Kidney tubule cell (primary cell): ENCODE data around the gene FN1.

ENCODE experiments used
- DNase-seq: peaks from one replicate; pipeline ENCODE4 v3.0.0-alpha.2; 2018; ENCODE audit warnings: low spot score

FN1 gene

DNA sequence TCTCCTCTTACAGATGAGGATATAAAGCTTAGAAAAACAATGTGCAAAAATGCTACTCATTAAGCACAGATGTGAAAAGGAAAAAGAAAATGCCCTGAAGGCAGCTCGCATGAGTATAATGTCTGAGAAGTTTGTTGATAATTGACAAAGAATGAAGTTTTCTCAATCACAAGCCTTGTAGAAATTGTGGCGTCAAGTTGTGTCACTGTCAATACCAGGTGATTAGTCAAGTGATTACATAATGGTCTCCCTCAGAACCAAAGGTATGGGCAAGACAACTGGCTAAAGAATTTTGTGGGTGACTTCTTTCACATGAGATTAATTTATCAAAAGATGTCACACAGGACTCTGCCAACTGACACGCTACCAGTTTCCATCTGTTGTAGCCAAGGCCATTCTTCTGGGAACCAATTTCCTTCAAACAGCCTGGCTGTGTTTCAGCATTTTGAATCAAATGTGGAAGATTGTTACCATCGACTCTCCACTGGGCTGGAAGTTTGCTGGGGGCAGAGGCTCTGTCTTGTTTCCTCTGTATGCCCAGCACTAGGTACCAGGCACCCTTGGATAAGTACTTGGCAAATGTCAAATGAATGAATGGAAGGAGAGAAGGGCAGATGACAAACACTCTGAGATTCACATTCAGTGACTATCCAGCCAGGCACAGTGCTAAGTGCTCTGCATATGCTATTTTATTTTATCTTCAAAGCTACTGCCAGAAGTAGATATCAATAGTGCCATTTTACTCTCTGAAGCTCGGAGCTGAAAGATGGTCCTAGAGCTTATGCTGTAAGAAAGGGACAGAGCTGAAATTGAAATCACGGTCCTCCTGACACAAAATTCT is 5.9 kb upstream of the FN1 start:
- peak; percentile 86 for DNase-seq

DNA sequence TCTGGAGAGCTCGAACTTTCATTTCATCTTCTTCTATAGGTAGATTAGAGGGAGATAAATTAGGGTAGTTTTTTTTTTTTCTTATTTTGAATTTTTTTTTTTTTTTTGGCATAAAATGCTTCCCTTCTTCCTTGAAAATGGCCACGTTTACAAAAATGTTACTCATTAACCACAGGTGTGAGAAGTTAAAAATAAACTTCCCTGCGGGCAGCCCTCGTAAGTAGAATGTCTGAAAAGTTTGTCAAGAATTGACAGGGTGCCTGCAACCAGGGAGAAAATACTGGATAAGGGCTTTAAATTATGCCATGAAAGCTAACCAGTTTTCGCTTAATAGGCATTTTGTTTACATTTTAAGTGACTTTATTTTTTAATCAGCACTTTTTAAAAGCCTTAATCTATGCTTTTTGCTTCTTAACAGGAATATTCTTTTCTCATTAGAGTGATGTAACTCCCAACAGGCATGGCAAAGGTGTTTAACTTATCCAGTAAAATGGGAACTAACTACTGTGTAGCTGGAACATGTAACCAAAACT is 4.2 kb upstream of the FN1 start:
- DNase-seq, result peak; percentile 74

DNA sequence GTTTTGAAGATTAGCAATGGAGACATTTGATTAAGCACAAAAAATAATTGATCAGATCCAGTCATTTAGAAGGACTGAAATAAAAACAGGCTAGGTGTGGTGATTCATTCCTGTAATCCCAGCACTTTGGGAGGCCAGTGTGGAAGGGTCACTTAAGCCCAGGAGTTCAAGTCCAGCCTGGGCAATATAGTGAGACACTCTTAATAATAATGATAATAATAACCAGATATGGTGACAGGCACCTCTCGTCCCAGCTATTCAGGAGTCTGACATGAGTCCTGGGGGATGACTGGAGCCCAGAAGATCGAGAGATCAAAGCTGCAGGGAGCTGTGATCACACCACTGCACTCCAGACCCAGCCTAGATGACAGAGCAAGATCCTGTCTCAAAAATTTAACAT is 3.5 kb upstream of the FN1 start:
- DNase-seq, result no peak

DNA sequence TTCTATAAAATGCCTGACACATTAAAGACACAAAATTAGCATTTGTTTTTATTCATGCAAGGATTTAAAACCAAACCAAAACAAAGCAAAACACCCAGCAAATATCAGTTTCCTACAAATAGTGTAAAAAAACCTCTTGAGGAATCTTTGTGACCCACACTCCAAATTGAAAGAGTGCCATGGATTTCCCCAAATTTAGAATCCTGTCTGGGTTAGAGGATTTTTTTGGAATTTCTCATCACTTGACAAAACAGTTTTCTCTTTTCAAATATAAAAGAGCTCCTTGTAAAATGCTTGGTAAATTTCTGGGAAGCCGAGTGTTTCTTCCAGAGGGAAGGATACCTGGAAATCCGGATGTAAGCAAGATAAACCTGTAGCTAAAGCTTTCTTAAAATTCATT is 1.7 kb upstream of the FN1 start:
- DNase-seq, result no peak

DNA sequence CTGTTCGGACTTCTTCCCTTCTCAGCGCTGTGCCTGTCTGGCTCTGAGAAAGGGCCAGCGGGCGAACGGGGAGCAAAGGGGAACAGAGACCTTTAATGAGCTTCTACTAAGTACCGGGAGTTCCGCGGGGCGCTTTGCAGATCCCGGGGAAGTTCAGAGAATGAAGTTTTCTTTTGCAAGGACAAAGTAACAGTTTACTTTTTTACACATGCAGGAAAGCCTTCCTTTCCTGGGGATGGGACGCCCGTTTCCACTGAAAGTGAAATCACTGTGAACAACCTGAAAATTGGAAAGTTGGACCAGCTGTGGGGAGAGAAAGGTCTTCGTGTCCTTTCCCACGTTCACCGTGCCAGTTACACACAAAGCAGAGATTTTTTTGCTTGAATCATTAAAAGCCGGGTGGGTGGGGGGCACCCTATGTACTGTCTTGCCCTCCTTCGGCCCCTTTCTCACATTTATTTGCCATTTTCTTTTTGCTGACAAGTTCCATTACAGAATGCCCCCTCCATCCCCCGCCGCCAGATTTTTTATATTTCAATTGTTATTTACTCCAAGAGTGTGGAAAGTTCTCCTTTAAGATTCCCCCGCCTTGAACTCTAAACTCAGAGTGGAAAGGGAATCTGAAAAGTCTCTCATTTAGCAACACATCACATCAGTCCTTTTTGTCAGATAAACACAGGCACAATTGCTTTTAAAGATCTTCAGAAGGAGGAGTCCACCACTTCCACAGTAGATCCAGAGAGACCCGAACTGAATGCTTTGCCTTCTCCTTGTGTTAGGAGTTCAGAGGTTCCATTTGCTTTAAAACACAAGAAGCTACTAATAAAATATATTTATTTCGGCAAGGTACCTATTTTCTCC is 1.1 kb upstream of the FN1 start:
- no peak for DNase-seq

DNA sequence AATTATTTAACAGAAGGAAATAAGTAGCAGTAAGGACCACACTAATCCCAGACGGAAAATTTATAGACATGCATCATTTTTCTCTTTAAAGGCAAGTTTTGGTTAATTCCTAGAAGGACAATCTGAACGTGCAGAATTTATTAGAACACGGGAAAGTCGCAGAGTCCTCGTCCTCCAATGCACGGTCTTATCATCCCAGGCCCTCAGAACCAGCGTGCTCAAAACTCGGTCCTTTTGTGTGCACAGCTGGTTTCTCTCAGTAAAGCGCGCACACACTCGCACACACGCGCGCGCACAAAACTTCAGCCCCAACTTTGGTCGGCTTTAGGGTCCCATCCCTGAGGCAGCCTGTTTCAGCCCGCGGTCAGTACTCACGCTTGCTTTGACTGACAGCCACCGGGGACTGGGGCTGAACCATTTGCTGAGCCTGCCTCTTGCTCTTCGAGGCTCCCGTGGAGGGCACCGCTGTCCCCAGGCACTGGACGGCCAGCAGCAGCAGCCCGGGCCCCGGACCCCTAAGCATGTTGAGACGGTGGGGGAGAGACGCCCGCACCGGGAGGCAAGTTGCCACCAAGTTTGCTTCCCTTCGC is 493 bp downstream of the FN1 start:
- no peak for DNase-seq

DNA sequence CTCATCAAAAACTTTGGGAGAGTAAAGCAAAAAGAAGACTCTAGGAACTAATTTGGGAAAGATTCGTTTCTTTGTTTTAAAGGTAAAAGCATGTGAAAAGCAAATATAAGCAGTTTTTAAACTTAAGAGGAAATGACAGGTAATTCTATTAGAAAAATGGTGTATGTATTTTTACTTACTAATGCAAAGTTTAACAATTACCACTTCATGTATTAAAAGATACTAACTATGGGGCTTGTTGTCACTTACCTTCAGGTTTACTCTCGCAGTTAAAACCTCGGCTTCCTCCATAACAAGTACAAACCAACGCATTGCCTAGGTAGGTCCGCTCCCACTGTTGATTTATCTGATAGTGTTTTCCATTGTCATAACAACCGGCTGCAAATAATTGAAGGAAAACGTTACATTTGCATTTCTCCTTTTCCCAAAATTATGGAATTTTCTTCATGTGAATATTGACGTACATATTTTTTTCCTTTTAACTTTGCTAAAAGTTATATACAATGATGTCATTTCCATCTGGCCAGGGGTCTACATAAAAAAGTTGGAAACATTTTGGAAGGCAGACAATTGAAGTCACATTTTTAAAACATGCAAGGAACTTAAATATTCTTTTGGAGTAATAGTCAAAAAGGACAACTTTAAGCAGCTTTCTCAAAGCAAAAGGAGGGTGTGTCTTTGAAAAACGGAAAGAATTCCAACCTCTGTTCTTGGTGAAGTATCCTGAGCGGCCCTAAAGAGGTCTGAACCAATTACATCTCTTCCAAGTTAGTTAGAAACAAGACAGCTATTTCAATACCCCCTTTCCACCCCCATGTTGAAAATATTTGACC is 1.2 kb downstream of the FN1 start:
- peak; percentile 21 for DNase-seq

DNA sequence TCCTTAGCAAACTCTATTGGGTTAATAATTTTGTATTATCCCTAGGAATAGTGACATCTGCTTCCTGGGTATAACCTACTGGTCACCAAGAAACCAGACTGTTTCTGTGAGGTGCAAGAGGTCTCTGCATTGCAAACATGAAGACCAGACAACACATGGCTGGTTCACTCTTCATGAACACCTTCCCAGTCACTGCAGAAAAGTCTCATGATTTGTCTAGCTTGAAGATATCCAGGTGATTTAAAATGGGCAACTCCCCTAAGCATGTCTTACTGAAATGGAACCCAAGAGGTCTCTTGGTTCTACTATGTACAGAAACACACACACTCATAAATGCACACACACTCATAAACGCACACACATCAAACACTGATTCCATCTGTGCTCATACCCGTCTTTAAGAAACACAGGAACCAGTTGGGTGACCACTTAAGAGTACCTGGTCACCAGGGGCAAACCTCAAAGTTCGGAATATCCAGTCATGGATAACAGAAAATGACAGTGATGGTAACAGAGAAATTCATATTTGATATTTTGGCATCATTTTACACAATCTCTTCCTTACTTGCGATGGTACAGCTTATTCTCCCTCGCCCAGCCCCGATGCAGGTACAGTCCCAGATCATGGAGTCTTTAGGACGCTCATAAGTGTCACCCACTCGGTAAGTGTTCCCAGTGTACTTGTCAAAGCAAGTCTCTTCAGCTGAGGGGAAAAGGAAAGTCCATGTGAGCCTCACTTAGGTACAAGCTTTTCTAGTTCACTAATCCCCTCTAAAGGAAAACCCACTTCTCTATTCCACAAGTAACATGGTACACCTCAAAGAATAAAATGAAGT is 2.9 kb downstream of the FN1 start:
- DNase-seq, result peak; percentile 23

GRCh38 chr2:215431778-215432758 is 3.8 kb downstream of the FN1 start:
- DNase-seq, result peak; percentile 28

- no peak for DNase-seq
These were observed 4.6 kb downstream of the FN1 start for GRCh38 chr2:215431290-215431689.

- DNase-seq, result peak; percentile 33
These were observed 5.2 kb downstream of the FN1 start for GRCh38 chr2:215430528-215431187.

GRCh38 chr2:215429424-215429823 is 6.4 kb downstream of the FN1 start:
- DNase-seq, result no peak

DNA sequence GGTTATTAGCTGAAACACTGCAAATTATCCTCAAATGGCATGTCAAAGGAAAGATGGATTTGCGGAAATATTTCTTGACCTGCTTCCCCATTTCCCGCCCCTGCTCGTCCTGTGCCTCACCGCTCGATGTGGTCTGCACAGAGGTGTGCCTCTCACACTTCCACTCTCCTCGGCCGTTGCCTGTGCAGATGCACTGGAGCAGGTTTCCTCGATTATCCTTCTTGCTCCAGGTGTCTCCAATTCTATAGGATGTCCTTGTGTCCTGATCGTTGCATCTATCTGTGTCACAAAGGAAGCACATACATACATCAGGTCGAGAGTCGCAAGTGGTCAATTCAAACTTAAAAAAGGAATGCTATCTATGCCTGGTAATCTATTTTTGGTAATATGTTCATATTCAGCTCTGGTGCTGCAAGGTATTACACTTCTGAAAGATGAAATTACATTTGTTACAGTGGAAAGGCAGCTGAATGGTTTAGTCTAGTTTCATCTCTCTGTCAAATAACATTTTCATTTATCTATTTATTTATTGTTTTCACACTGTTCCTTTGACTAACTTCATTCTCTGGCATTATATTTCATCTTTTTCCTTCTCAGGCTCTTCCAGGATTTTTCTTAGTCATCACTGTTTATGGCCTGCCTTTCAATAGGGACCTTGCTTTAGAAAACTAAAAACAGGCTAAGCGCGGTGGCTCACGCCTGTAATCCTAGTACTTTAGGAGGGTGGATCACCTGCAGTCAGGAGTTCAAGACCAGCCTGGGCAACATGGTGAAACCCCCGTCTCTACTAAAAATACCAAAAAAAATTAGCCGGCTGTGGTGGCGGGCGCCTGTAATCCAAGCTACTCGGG is 7.6 kb downstream of the FN1 start:
- DNase-seq, result no peak

DNA sequence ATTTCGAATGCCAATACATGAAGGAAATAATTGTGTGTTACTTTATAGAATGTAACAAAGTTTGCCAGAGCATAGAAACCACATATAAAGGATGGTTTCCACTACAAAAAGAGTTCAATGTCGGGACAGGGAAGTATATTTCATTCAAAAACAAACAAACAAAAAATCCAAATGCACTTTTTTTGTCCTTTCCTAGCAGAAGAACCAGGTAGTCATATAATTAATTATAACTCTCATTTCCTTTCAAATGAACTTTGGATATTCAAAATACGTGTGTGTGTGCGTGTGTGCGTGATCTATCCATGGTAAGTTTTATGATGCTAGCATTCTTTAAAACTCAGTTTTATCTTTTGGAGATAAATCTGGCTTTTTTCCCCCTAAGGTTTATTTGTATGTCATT is 8.3 kb downstream of the FN1 start:
- DNase-seq, result no peak

- no peak for DNase-seq
These were observed 10.7 kb downstream of the FN1 start for GRCh38 chr2:215425021-215425782.

- no peak for DNase-seq
These were observed 11.8 kb downstream of the FN1 start for GRCh38 chr2:215423928-215424540.

DNA sequence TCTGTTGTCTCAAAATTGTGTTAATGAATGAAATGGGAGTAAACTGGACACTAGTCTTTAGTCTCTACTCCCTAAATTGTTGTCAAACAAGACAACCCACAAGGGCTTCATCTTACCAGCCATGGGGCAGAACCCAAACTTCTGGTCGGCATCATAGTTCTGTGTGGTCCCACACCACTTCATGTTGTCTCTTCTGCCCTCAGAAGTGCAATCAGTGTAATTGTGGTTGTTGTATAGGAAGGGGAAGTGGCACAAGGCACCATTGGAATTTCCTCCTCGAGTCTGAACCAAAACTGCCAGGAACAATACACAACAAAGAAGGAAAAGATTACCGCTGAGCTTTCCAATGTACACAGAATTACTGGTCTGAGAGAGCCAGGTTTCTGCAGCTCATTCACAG is 12.6 kb downstream of the FN1 start:
- DNase-seq, result no peak
